Measurements from ENCODE around the gene FDX2.

DNA sequence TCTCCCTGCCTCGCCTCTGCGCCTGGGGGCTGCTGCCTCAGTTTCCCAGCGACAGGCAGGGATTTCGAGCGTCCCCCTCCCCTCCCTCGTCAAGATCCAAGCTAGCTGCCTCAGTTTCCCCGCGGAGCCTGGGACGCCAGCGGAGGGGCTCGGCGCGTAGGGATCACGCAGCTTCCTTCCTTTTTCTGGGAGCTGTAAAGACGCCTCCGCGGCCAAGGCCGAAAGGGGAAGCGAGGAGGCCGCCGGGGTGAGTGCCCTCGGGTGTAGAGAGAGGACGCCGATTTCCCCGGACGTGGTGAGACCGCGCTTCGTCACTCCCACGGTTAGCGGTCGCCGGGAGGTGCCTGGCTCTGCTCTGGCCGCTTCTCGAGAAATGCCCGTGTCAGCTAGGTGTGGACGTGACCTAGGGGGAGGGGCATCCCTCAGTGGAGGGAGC, 45.6 kb downstream of the FDX2 start:
- TF ChIP-seq POLR2A (IDR thresholded peaks at IDR 0.05), result no peak
- no peak for TF ChIP-seq CTCF (IDR thresholded peaks at IDR 0.05)

Data from ovary (tissue), 3 donors.